ENCODE measurements around the gene ARHGEF19. TPM values are rescaled to one million over a fixed set of nuclear protein-coding genes. Genes with fewer than 3 reads are reported as not detected.

ARHGEF19 gene
- total and polyA plus RNA-seq, 2 of the 13 experiments (the other 11 are each of a cell fraction or from before 2014, with no cell fraction given), result 1.7 to 1.8 TPM

DNA sequence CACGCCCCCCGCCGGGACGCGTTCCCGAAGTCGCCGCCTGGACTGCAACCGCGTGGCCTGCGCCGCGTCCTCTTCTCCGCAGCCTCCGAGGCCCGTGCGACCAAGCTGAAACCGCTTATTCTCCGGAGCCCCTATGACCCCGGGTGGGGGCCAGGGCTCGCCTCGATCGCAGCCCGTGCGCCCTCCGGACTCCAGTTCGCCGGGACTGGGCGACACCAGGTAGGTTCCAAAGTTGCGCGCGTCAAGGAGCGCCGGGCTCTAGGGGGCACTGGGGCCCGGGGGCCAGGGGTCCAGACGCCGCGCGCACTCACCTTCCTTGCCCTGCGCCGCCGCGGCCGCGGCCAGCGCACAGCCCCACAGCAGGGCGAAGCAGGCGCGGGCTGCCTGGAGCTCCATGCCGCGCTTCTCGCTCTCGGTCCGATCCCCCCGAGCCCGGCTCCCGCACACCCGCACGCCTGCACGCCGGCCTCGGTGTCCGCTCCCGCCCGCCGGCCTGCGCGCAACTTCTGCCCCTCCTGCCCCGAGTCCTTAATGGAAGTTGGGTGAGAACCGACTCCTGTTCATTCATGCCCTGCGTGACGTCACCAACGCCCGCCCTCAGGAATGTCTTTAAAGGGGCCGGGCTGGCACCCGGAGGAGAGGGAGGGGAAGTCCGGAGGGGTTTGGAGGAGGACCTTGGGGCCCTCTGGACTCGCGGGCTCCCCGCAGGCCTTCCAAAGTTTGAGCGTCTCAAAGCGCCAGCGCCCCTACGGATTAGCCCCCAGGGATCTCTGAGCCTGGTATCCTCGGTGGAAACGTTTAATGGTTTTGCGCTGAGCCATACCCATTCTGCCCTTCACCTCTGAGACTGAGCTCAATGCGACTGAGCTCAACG, 56.7 kb downstream of the ARHGEF19 start, which contains the start of gene EPHA2 (continued):
- TF ChIP-seq, protein P1, sequence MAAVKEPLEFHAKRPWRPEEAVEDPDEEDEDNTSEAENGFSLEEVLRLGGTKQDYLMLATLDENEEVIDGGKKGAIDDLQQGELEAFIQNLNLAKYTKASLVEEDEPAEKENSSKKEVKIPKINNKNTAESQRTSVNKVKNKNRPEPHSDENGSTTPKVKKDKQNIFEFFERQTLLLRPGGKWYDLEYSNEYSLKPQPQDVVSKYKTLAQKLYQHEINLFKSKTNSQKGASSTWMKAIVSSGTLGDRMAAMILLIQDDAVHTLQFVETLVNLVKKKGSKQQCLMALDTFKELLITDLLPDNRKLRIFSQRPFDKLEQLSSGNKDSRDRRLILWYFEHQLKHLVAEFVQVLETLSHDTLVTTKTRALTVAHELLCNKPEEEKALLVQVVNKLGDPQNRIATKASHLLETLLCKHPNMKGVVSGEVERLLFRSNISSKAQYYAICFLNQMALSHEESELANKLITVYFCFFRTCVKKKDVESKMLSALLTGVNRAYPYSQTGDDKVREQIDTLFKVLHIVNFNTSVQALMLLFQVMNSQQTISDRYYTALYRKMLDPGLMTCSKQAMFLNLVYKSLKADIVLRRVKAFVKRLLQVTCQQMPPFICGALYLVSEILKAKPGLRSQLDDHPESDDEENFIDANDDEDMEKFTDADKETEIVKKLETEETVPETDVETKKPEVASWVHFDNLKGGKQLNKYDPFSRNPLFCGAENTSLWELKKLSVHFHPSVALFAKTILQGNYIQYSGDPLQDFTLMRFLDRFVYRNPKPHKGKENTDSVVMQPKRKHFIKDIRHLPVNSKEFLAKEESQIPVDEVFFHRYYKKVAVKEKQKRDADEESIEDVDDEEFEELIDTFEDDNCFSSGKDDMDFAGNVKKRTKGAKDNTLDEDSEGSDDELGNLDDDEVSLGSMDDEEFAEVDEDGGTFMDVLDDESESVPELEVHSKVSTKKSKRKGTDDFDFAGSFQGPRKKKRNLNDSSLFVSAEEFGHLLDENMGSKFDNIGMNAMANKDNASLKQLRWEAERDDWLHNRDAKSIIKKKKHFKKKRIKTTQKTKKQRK (IDR thresholded peaks at IDR 0.05; ENCODE audit: low read length), result no peak
- TF ChIP-seq KDM5A (IDR thresholded peaks at IDR 0.05; ENCODE audit: borderline replicate concordance, low read length), result no peak
- no peak for TF ChIP-seq ZNF607 (CRISPR knock-in tag; IDR thresholded peaks at IDR 0.05; ENCODE audit: borderline replicate concordance)
- TF ChIP-seq ZNF776 (CRISPR knock-in tag; IDR thresholded peaks at IDR 0.05), result peak; percentile 35; the same call in 1 of the 2 replicates
- peak; percentile 66; the same call in 1 of the 2 replicates for TF ChIP-seq SOX5 (CRISPR knock-in tag; IDR thresholded peaks at IDR 0.05; ENCODE audit: borderline replicate concordance)
- TF ChIP-seq, protein P2, sequence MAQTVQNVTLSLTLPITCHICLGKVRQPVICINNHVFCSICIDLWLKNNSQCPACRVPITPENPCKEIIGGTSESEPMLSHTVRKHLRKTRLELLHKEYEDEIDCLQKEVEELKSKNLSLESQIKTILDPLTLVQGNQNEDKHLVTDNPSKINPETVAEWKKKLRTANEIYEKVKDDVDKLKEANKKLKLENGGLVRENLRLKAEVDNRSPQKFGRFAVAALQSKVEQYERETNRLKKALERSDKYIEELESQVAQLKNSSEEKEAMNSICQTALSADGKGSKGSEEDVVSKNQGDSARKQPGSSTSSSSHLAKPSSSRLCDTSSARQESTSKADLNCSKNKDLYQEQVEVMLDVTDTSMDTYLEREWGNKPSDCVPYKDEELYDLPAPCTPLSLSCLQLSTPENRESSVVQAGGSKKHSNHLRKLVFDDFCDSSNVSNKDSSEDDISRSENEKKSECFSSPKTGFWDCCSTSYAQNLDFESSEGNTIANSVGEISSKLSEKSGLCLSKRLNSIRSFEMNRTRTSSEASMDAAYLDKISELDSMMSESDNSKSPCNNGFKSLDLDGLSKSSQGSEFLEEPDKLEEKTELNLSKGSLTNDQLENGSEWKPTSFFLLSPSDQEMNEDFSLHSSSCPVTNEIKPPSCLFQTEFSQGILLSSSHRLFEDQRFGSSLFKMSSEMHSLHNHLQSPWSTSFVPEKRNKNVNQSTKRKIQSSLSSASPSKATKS (CRISPR knock-in tag; IDR thresholded peaks at IDR 0.05), result no peak
- no peak for TF ChIP-seq ZNF282 (IDR thresholded peaks at IDR 0.05; ENCODE audit: partially characterized antibody)
- peak; percentile 45; the same call in 1 of the 2 replicates for TF ChIP-seq YEATS2 (CRISPR knock-in tag; IDR thresholded peaks at IDR 0.05; ENCODE audit: borderline replicate concordance)
- no peak; the same call in 1 of the 2 replicates for TF ChIP-seq ZNF263 (CRISPR knock-in tag; IDR thresholded peaks at IDR 0.05)
- no peak for TF ChIP-seq CBX2 (IDR thresholded peaks at IDR 0.05; ENCODE audit: low read depth, low read length)
- no peak for TF ChIP-seq CBX2 (CRISPR knock-in tag; IDR thresholded peaks at IDR 0.05; ENCODE audit: low read depth)
- TF ChIP-seq, protein P3, sequence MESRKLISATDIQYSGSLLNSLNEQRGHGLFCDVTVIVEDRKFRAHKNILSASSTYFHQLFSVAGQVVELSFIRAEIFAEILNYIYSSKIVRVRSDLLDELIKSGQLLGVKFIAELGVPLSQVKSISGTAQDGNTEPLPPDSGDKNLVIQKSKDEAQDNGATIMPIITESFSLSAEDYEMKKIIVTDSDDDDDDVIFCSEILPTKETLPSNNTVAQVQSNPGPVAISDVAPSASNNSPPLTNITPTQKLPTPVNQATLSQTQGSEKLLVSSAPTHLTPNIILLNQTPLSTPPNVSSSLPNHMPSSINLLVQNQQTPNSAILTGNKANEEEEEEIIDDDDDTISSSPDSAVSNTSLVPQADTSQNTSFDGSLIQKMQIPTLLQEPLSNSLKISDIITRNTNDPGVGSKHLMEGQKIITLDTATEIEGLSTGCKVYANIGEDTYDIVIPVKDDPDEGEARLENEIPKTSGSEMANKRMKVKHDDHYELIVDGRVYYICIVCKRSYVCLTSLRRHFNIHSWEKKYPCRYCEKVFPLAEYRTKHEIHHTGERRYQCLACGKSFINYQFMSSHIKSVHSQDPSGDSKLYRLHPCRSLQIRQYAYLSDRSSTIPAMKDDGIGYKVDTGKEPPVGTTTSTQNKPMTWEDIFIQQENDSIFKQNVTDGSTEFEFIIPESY (CRISPR knock-in tag; IDR thresholded peaks at IDR 0.05), result no peak
- TF ChIP-seq ZNF547 (CRISPR knock-in tag; IDR thresholded peaks at IDR 0.05), result peak; percentile 18; the same call in 1 of the 2 replicates
- TF ChIP-seq GFI1 (CRISPR knock-in tag; IDR thresholded peaks at IDR 0.05; ENCODE audit: borderline replicate concordance), result no peak
- TF ChIP-seq STAT5B (CRISPR knock-in tag; IDR thresholded peaks at IDR 0.05), result no peak
- TF ChIP-seq NFIB (CRISPR knock-in tag; IDR thresholded peaks at IDR 0.05; ENCODE audit: borderline replicate concordance), result no peak
- peak; percentile 95 for TF ChIP-seq SAP130 (CRISPR knock-in tag; IDR thresholded peaks at IDR 0.05; ENCODE audit: low read depth)
- no peak for TF ChIP-seq PTBP1 (IDR thresholded peaks at IDR 0.05; ENCODE audit: low read depth, low read length, poor library complexity, severe bottlenecking)
- TF ChIP-seq NFRKB (IDR thresholded peaks at IDR 0.05), result no peak
- peak; percentile 98 for TF ChIP-seq DR1 (CRISPR knock-in tag; IDR thresholded peaks at IDR 0.05)
- 0 out of 2 replicates have a peak, but pooled peaks have one; percentile 58 for TF ChIP-seq NFKBIZ (CRISPR knock-in tag; IDR thresholded peaks at IDR 0.05)
- no peak; the same call in 1 of the 2 replicates for TF ChIP-seq ZNF891 (CRISPR knock-in tag; IDR thresholded peaks at IDR 0.05)
- no peak for TF ChIP-seq ZMYM3 (CRISPR knock-in tag; IDR thresholded peaks at IDR 0.05)
- TF ChIP-seq ZNF589 (CRISPR knock-in tag; conservative IDR thresholded peaks at IDR 0.05), result no peak

Data from HepG2 (cell line).